Epidermal melanocyte (primary cell): ENCODE measurements around the gene EPB41L3.

ENCODE experiments used
- DNase-seq: peaks from one replicate; pipeline ENCODE4 v3.0.0; 2011; ENCODE audit warnings: low spot score; ENCODE audit not compliant: insufficient read length

The EPB41L3 gene

GRCh38 chr18:5456577-5457461 lies 87.0 kb downstream of the EPB41L3 start:
- no peak for DNase-seq

- no peak for DNase-seq
Measured at GRCh38 chr18:5455674-5456073, 88.1 kb downstream of the EPB41L3 start.

- DNase-seq: no peak
Measured at GRCh38 chr18:5452943-5453443, 90.8 kb downstream of the EPB41L3 start.

- DNase-seq: no peak
Measured at GRCh38 chr18:5451871-5452270, 91.9 kb downstream of the EPB41L3 start.

- no peak for DNase-seq
Measured at GRCh38 chr18:5451150-5451549, 92.6 kb downstream of the EPB41L3 start.

- DNase-seq: no peak
Measured at GRCh38 chr18:5449858-5450509, 93.8 kb downstream of the EPB41L3 start.

GRCh38 chr18:5447442-5447841 lies 96.4 kb downstream of the EPB41L3 start:
- DNase-seq: no peak

GRCh38 chr18:5444847-5445246 lies 99.0 kb downstream of the EPB41L3 start:
- DNase-seq: no peak

- no peak for DNase-seq
Measured at GRCh38 chr18:5444269-5444668, 99.5 kb downstream of the EPB41L3 start.

GRCh38 chr18:5439986-5440696 lies 103.7 kb downstream of the EPB41L3 start:
- DNase-seq: no peak

- DNase-seq: no peak
Measured at GRCh38 chr18:5434425-5434824, 109.4 kb downstream of the EPB41L3 start.

- DNase-seq: no peak
Measured at GRCh38 chr18:5431836-5432575, 111.8 kb downstream of the EPB41L3 start.

GRCh38 chr18:5430131-5430530 lies 113.7 kb downstream of the EPB41L3 start:
- no peak for DNase-seq

GRCh38 chr18:5429681-5430080 lies 114.1 kb downstream of the EPB41L3 start:
- DNase-seq: no peak

GRCh38 chr18:5425721-5426120 lies 118.1 kb downstream of the EPB41L3 start:
- DNase-seq: no peak

- DNase-seq: no peak
Measured at GRCh38 chr18:5424903-5425664, 118.7 kb downstream of the EPB41L3 start.

- DNase-seq: no peak
Measured at GRCh38 chr18:5422626-5423025, 121.2 kb downstream of the EPB41L3 start.

GRCh38 chr18:5421981-5422380 lies 121.8 kb downstream of the EPB41L3 start:
- no peak for DNase-seq

- no peak for DNase-seq
Measured at GRCh38 chr18:5420906-5421305, 122.9 kb downstream of the EPB41L3 start.

- DNase-seq: no peak
Measured at GRCh38 chr18:5419601-5420000, 124.2 kb downstream of the EPB41L3 start.
